Fibroblast of the conjunctiva (primary cell): ENCODE measurements around the gene SLC25A45.

ENCODE experiments used
- DNase-seq: peaks from one replicate; pipeline ENCODE4 v3.0.0-alpha.2; 2010; ENCODE audit warnings: low read depth

Gene SLC25A45

GRCh38 chr11:65403607-65404121 lies 21.2 kb upstream of the SLC25A45 start:
- DNase-seq, result no peak

GRCh38 chr11:65402790-65403189 lies 20.3 kb upstream of the SLC25A45 start:
- no peak for DNase-seq

DNA sequence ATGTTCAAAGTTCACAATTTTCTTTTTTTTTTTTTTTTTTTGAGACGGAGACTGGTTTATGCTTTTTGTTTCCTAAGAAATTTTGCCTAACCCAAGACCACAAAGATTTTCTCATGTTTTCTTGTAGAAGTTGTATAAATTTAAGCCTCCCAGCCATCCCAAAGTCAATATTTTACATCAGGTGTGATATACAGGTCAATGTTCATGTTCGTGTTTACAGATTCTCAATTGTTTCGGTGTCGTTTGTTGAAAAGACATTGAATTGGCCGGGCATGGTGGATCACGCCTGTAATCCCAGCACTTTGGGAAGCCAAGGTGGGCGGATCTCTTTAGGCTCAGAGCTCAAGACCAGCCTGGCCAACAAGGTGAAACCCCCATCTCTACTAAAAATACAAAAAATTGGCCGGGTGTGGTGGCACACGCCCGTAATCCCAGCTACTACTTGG lies 19.4 kb upstream of the SLC25A45 start:
- no peak for DNase-seq

DNA sequence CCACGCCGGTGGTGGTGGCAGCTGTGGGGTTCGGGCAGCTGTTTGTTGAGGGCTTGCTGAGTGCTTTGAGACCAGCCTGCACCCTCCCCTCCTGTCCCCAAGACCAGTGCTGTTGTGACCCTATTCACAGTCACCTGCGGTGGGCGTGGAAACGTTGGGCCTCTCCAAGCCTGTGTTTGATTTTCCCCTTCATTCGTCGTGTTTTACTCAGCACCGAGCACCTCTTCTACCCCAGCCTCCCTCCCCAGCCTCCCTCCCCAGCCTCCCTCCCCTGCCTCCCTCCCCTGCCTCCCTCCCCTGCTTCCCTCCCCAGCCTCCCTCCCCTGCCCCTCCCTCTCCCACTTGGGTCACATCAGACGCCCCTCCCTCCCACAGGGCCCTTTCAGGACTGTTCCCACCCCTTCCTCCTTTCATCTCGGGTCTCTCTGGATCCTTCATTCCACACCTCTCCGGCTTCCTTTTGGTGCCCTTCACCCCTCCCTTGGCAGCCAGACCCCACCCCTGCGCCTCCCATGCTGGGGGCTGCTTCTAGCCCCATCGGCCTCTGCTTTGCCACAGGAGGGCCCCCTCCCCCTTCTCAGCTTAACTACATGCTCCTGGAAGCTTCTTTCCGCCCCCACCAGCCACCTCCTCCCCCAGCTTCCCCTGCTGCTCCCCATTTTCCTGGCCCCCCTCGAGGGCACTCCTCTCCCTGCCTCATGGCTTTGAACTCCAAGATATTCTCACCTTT lies 18.8 kb upstream of the SLC25A45 start:
- no peak for DNase-seq

DNA sequence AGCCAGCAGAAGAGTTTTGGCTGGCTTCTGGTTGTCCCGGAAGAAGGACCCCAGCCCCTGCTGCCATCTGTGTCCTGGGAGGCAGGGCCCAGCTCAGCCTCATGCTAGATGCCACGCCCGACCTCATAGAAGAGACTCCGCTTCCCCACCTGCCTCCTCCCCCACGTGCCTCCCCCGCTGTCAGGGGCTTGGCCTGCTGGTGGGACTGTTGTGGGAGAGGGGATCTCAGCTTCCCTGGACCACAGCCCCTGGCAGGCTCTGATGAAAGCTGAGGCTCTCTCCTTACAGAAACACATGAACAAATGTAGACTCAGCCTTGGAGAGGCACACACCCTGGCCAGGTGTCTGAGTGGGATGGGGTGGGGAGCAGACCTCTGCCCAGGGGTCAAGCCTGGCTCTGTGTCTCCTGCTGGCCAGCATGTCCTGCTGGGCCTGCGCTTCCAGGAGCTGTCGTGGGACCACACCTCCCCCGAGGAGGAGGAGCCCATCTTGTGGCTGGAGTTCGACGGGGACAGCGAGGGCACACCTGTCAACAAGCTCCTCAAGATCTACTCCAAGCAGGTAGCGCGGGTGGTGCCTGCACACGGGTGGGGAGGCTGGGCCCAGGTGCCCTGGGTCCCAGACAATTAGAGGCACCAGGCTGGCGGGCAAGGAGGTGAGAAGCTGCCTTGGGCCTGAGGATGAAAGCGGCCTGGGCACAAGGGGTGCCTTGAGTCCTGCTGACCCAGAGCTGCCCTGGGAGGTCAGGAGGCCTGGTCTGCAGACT lies 18.0 kb upstream of the SLC25A45 start:
- no peak for DNase-seq

DNA sequence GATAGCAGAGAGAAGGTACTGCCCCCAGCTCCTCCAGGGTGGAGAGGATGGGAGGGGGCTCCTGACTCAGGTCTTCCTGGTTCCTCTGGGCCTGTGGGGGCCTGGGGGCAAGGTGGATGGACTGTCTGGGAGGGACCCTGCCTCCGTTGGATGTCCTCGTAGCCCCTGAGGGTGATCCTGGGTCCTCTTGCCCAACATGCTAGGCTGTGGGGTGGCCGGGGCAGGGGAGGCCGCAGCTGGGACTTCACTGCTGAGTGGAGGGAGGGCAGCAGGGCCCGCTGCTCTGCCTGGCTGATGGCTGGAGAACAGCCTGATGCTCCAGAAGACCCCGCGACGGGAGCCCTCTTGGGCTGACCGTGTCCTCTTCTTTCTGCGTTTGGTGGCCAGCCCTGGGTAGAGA lies 17.4 kb upstream of the SLC25A45 start:
- DNase-seq, result no peak

GRCh38 chr11:65399249-65399648 lies 16.8 kb upstream of the SLC25A45 start:
- no peak for DNase-seq

DNA sequence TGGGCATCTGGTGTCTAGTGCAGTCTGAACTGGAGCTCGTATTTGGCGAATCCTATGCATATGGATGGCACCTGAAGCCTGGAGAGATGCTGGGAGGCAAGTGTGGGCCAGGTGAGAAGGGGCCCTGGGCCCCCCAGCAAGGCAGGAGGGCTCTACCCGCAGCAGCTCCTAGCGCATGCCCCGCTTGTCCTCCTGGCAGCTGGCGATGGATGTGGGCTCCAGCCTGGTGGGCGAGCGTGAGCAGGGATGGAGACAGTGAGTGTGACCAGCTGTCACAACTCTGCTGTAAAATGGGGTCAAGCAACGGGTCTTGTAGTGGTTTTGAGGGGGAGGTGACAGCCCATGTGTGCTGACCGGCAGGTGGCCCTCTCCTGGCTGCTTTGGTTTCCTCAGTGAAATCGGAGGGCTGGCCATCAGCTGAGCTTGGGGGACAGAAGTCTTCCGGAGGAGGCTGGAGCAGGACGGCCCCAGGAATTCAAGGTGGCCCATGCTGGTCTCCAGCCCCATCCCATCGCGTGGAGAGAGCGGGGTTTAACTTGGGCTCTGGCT lies 16.0 kb upstream of the SLC25A45 start:
- DNase-seq, result no peak

GRCh38 chr11:65396769-65397745 lies 14.6 kb upstream of the SLC25A45 start:
- no peak for DNase-seq

DNA sequence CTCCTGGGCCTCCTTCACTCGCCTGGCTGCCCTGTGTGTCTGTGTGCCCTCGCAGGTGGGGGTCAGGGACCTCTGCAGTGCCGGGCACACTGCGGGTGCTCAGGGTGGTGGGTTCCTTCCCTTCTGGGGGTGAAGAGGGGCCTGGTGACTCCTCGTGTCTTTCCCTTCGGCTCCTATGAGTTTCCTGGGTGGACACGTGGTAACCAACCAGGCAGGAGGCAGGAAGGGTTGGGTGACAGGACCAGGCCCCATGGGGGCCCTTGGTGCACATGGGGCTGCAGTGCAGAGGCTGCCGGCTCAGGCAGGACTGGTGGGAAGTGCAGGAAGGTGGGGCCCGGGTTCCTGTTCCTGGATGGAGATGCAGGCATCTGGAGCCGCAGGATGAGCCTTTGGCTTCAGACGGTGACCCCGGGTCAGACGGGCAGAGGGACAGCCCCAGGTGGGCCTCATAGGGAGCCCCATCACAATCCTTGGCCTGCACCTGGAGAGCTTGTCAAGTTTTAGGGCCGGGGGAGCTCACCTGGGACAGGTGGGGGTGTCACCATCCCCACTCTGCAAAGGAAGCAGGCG lies 13.6 kb upstream of the SLC25A45 start:
- DNase-seq, result no peak

GRCh38 chr11:65394125-65394536 lies 11.7 kb upstream of the SLC25A45 start:
- DNase-seq, result no peak

- no peak for DNase-seq
These were observed 11.2 kb upstream of the SLC25A45 start for GRCh38 chr11:65393513-65394079.

DNA sequence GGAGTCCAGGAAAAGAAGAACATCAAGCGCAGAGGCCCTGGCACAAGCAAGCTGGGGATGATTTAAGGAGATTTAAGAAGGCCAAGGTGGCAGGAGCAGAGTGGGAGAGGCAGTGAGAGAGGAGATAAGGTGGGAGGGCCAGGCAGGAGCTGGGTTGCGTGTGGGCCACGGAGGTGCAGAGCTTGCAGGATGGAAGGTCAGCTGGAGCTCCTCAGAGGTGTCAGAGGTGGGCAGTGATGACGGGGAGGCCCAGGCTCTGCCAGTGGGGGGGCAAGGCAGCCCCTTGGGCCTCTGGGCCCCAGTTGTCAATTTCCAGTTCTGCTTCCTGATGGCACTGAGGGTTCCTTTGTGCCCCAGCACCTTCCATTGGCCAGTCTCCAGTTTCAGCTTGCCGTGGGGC lies 10.5 kb upstream of the SLC25A45 start:
- DNase-seq, result no peak

- no peak for DNase-seq
These were observed 9.9 kb upstream of the SLC25A45 start for GRCh38 chr11:65392186-65392829.

- no peak for DNase-seq
These were observed 8.6 kb upstream of the SLC25A45 start for GRCh38 chr11:65390996-65391395.

DNA sequence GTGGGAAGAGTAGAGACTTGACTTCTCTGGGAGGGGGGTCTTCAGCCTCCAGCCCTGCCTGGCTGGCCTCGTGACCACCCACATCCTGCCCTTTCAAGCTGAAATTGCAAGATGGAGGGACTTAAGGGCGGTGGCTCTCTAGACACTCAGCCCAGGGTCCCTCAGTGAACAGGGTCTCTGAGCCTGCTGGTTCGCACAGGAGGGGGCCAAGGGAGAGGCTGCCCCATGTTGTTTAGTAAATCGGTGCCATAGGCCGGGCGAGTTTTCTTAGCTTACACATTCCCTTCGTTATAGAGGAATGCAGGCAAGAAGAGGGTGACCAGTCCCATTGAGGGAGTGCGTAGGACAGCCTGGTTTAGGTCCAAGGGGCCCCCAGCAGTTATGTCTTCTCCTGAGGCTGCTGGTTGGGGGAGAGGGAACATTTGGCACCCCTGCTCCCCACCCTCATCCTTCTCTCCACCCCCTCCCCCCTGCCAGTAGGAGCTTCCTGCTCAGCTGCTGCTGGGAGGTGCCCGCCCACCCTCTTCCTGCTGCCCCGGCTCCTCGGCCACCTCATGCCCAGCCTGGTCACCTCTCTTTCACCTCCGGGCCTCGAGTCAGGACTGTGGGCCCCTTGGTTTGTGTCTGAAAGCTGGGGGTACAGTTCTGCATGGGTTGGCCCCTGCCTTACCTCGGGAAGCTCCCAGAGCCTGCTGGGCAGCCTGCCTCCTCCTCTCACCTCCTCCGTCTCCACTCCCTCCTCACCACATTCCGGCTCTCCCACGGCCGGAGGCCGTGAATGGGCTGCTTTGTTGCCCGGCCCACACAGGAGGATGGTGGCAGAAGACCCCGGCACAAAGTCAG lies 7.9 kb upstream of the SLC25A45 start:
- DNase-seq, result no peak

DNA sequence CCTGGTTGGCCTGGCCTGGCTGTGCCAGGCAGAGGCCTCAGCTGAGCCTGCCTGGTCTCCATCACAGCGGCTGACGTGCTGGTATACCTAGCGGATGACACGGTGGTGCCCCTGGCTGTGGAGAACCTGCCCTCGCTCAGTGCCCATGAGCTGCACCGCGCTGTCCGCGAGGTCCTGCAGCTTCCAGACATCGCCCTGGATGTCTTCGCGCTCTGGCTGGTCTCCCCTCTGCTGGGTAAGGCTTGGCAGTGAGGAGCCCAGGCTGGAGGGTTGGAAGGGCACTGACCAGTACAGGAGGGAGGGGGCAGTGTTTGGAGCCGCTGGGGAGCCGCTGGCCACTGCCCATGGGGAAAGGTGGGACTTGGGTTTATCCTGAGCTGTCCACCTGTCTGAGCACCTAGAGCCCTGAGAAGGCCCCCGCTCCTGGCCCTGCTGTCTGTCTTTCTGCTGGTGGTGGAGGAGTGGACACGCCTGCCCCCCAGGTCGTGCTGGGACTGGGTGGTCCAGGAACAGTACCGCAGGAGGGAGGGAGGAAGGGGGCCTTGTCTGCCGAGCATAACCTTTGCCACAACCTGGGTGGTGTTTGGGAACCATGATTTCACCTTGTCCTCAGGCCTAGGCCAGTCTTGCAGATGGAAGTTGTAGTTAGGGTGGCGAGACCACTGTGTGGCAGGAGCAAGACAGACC lies 7.0 kb upstream of the SLC25A45 start:
- no peak for DNase-seq

DNA sequence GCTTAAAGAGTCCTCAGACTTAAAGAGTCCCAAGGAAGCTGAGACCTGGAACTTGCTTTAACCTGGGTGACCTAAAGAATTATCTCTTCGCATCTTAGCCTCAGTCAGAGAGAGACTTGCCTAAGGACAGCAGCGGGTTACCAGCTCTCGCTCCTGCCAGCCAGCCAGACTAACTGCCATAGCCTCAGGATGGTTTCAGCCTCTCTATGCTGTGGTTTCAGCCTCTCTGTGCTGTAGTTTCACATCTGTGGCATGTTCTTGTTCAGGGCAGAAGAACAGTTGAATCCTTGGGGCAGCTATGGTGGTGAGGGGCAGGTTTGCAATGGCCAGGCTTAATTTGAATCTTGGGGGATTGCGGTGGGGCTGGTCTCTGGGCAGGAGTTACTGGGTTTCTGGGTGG lies 6.3 kb upstream of the SLC25A45 start:
- DNase-seq, result no peak
